ENCODE measurements around the gene PTPRCAP. TPM values are rescaled to one million over a fixed set of nuclear protein-coding genes. Genes with fewer than 3 reads are reported as not detected.
A peak's percentile ranks its signal among the peaks of the same experiment; 100 is the strongest.

PTPRCAP gene
- polyA plus RNA-seq, 3 donors = 2.1 to 14.3 (median 2.8) TPM

- H3K79me2 ChIP-seq (ENCODE audit: insufficient read depth, low read length) = peaks cover 7% of the 10 kb centered on the region
- H3K9ac ChIP-seq (ENCODE audit: insufficient read depth, low read length, poor library complexity, severe bottlenecking) = peak overlapping the region; percentile 87
- H3K36me3 Mint-ChIP-seq = peaks cover 0 to 2% of the 10 kb centered on the region in 2 donors
- intact Hi-C loops (cut with micrococcal nuclease) = loop anchor here (2.0 to 5.0 kb wide), 4 partner anchors 36 to 63 kb away; partner anchors contain the start of genes RPS6KB2 (in 2 of the 2), PPP1CA (in 1 of the 2) and TBC1D10C (in 1 of the 2)
- 62% methylated on average over 3 of the region's 3 CpGs for WGBS (ENCODE audit: insufficient coverage)
- peaks cover 0 to 2% (median 0%) of the 10 kb centered on the region in 7 donors for H3K9me3 Mint-ChIP-seq
- H2AFZ ChIP-seq (ENCODE audit: insufficient read depth, low read depth, low read length, poor library complexity, severe bottlenecking) = peak overlapping the region; percentile 86
- TF ChIP-seq, protein P1, sequence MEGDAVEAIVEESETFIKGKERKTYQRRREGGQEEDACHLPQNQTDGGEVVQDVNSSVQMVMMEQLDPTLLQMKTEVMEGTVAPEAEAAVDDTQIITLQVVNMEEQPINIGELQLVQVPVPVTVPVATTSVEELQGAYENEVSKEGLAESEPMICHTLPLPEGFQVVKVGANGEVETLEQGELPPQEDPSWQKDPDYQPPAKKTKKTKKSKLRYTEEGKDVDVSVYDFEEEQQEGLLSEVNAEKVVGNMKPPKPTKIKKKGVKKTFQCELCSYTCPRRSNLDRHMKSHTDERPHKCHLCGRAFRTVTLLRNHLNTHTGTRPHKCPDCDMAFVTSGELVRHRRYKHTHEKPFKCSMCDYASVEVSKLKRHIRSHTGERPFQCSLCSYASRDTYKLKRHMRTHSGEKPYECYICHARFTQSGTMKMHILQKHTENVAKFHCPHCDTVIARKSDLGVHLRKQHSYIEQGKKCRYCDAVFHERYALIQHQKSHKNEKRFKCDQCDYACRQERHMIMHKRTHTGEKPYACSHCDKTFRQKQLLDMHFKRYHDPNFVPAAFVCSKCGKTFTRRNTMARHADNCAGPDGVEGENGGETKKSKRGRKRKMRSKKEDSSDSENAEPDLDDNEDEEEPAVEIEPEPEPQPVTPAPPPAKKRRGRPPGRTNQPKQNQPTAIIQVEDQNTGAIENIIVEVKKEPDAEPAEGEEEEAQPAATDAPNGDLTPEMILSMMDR (IDR thresholded peaks at IDR 0.05) = no peak
- no peaks in the 10 kb centered on the region for H3K9me3 ChIP-seq (replicated peaks in 1 of 2; ENCODE audit: control insufficient read depth in 1 of 2, insufficient read depth in 1 of 2, low read length in 2 of 2)
- no peak for DNase-seq
- H3K4me3 ChIP-seq (replicated peaks in 1 of 3; ENCODE audit: low read depth in 2 of 3, low read length in 3 of 3) = peak overlapping the region; percentile 80 to 85 (median 82)
- H3K27ac ChIP-seq (ENCODE audit: low read depth in 1 of 2, low read length in 2 of 2) = peak overlapping the region; percentile 79 to 87
- peaks cover 33 to 53% of the 10 kb centered on the region in 2 donors for H3K4me1 ChIP-seq (ENCODE audit: control insufficient read depth in 1 of 2, insufficient read depth in 2 of 2, low read length in 2 of 2)
- peaks cover 2 to 12% (median 4%) of the 10 kb centered on the region in 3 donors for H3K27me3 Mint-ChIP-seq (ENCODE audit: low read depth in 3 of 3)
- H3K27me3 ChIP-seq (ENCODE audit: control insufficient read depth in 2 of 2, insufficient read depth in 2 of 2, low read length in 2 of 2) = no peaks in the 10 kb centered on the region
- peak overlapping the region in 5 of 7 donors; percentile 86 to 98 (median 96) for H3K27ac Mint-ChIP-seq
- peak overlapping the region; percentile 97 for H3K4me2 ChIP-seq (replicated peaks; ENCODE audit: extremely low read depth, low read length, poor library complexity, severe bottlenecking)
- H4K20me1 ChIP-seq (ENCODE audit: insufficient read depth, low read length) = no peaks in the 10 kb centered on the region
- peaks cover 34% of the 10 kb centered on the region for H3K4me1 Mint-ChIP-seq
- H3K4me3 Mint-ChIP-seq = peak overlapping the region; percentile 79 to 86
- no peaks in the 10 kb centered on the region for H3K36me3 ChIP-seq (replicated peaks in 1 of 2; ENCODE audit: control insufficient read depth in 1 of 2, insufficient read depth in 2 of 2, low read length in 2 of 2)
These were observed 27.7 kb upstream of the PTPRCAP start for GRCh38 chr11:67465189-67465510.

DNA sequence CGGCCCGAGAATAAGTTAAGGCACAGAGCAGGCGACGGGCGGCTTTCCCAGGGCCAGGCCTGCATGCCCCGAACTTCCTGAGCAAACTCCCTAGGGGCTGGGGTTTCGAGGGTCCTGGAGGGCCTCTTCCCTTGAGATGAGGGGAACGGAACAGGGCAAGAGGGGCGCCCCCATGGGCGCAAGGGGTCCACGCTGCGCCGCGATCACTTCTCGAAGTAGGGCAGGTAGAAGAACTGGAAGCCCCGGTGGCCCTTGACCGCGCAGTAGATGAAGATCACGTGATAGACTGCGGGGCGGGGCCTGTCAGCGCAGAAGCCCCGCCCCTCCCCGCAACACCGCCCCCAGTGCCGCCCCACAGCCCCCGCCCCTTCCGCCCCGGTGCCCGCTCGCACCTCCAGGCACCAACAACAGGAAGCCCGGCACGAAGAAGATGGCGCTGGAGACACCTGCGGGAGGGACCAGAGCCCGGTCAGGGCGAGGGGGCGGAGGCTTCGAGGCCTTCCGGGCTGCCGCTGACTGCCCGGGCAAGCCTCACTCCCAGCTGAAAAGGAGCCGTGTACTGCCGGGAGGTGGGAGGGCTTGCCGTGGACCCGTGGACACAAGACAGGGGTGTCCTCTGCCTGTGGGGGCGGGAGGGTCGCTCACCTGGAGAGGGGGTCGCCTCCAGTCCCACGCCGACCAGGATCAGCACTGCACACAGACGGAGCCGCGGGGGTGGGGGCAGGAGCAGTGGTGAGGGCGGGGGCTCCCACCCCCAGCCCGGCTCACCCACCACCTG, 27.1 kb upstream of the PTPRCAP start:
- Mint-ChIP-seq H3K27me3 (ENCODE audit: low read depth in 3 of 3) (peaks cover 2 to 12% (median 4%) of the 10 kb centered on the region in 3 donors), H3K27ac (peak overlapping the region; percentile 94 to 98 (median 96)), H3K4me3 (peak overlapping the region; percentile 79 to 86), H3K36me3 (peaks cover 0 to 2% of the 10 kb centered on the region in 2 donors), H3K4me1 (peaks cover 39% of the 10 kb centered on the region), H3K9me3 (peaks cover 0 to 2% (median 0%) of the 10 kb centered on the region in 7 donors)
- Histone ChIP-seq H3K4me3 (replicated peaks in 1 of 3; ENCODE audit: low read depth in 2 of 3, low read length in 3 of 3) (peak overlapping the region; percentile 80 to 85 (median 82)), H3K9me3 (replicated peaks in 1 of 2; ENCODE audit: control insufficient read depth in 1 of 2, insufficient read depth in 1 of 2, low read length in 2 of 2) (no peaks in the 10 kb centered on the region), H4K20me1 (ENCODE audit: insufficient read depth, low read length) (no peaks in the 10 kb centered on the region), H3K27ac (ENCODE audit: low read depth in 1 of 2, low read length in 2 of 2) (peak overlapping the region; percentile 79 to 87), H3K4me2 (replicated peaks; ENCODE audit: extremely low read depth, low read length, poor library complexity, severe bottlenecking) (peak overlapping the region; percentile 97), H3K79me2 (ENCODE audit: insufficient read depth, low read length) (peaks cover 7% of the 10 kb centered on the region), H3K4me1 (ENCODE audit: control insufficient read depth in 1 of 2, insufficient read depth in 2 of 2, low read length in 2 of 2) (peaks cover 38 to 55% of the 10 kb centered on the region in 2 donors), H3K27me3 (ENCODE audit: control insufficient read depth in 2 of 2, insufficient read depth in 2 of 2, low read length in 2 of 2) (no peaks in the 10 kb centered on the region), H3K36me3 (replicated peaks in 1 of 2; ENCODE audit: control insufficient read depth in 1 of 2, insufficient read depth in 2 of 2, low read length in 2 of 2) (no peaks in the 10 kb centered on the region), H2AFZ (ENCODE audit: insufficient read depth, low read depth, low read length, poor library complexity, severe bottlenecking) (peak overlapping the region; percentile 86), H3K9ac (ENCODE audit: insufficient read depth, low read length, poor library complexity, severe bottlenecking) (peak overlapping the region; percentile 87)
- WGBS (ENCODE audit: insufficient coverage) = 8% methylated on average over 31 of the region's 56 CpGs
- TF ChIP-seq, protein P1 (IDR thresholded peaks at IDR 0.05) = no peak
- intact Hi-C loops (cut with micrococcal nuclease) = loop anchor here (2.0 to 5.0 kb wide), 4 partner anchors 36 to 62 kb away; partner anchors contain the start of genes RPS6KB2 (in 2 of the 2), PPP1CA (in 1 of the 2) and TBC1D10C (in 1 of the 2)
- DNase-seq = peak; percentile 81 to 85 (median 84)
